HG03103 (cell line): ENCODE results near the gene TCF4.
A peak's percentile ranks its signal among the peaks of the same experiment; 100 is the strongest.

ENCODE experiments used
- ATAC-seq: cut with Tn5 transposase; IDR thresholded peaks from one replicate; pipeline ENCODE4 v1.9.1; 2021; ENCODE audit warnings: low read depth; ENCODE audit not compliant: unreplicated experiment

Gene TCF4

GRCh38 chr18:55419132-55419946 is 168.7 kb downstream of the TCF4 start:
- no peak for ATAC-seq

GRCh38 chr18:55418439-55418838 is 169.6 kb downstream of the TCF4 start:
- ATAC-seq: no peak

DNA sequence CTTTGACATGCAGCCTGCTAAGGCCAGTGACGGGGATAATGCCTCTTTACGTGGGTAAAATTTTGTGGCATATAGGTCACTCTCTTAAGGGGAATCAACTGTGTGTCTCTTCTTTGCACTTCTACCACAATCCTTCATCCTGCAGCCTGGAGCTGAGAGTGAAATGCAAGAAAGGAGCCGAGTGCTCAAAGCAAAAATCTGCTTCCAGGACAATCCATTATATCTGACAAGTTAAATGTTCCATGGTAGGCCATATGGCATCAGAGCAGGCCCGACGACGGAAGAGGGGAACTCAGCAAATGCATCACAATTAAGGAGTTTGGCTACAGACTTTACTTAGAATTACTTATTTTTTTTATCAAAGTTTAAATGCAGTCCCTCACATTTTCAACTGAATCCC is 171.2 kb downstream of the TCF4 start:
- ATAC-seq: no peak

DNA sequence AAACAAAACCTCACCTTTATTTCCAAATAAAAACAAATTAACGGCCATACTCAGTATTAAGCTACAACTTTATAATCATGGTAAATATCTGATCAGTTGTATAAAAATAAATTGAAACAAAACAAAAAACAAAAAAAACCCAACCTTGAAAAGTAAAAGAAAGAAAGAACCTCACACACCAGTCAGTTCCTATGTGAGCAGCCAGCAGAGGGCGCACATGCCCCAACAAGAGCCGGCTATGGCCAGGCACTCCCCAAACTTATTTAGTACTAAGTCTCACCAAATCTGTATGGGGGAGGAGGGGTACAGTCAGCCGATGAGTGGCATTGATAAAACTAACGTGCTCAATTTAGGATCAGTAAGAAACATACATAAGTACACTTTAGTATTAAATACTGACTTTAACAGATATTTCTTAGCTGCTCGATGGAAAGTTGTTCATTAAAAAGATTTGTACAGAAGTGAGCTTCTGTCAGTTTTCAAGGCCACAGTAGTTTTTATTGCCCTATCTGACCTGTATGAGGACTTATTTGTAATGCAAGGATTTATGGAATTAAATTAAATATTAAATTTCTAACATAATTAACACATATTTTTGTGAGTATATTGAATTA is 172.6 kb downstream of the TCF4 start:
- peak; percentile 92 for ATAC-seq

GRCh38 chr18:55414475-55414874 is 173.5 kb downstream of the TCF4 start:
- ATAC-seq: no peak

DNA sequence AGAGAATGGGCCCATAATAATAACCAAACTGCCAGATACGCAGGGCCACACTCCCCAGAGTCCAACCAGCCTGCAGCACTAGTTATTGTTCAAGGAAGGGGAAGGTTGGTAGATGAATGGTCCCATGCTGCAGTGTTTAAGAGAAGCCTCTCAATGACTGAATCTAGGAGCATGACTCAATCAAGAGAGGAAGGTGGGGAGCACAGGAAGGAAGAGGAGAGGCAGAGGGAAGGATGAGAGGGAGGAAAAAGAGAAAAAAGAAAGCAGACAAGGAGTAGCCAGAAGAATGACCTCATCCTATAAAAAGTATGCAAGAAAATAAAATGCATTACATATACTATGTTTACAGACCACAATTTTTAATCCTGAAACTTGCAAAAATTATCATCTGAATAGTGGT is 174.5 kb downstream of the TCF4 start:
- ATAC-seq: no peak

DNA sequence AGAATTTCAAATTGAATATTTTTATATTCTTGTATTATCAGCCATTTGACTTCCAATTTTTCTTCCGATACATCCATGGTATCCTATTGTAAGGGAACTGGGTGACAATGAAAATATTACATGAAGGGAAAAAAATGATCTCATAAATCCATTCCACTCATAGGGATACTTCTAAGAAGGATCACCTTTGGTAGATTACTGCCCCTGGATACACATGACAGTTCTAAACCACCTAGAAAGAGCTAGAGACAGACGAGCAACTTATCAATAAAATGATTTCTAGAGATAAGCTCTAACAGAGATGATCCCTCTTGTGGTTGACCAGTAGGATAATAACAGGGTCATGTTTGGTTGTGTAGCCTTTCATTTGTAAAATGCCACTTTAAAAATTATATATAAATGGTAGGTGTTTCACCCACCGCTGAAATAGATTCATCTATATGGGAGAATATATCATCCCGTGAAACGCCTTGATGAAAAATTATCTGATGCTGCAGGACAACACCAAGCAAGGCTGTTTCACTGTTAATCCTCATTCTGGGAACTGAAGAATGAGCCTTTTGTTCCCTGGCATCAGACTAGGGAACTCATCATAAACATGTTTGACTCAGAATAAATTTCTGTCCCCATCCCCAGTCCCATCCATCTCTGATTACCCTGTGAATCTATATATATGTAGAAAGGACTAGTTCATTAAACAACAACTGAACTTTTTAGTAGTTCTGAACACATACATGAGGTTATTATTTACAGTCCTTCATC is 180.0 kb downstream of the TCF4 start:
- ATAC-seq: no peak

- ATAC-seq: no peak
Observed at GRCh38 chr18:55407191-55407590, 180.8 kb downstream of the TCF4 start.

DNA sequence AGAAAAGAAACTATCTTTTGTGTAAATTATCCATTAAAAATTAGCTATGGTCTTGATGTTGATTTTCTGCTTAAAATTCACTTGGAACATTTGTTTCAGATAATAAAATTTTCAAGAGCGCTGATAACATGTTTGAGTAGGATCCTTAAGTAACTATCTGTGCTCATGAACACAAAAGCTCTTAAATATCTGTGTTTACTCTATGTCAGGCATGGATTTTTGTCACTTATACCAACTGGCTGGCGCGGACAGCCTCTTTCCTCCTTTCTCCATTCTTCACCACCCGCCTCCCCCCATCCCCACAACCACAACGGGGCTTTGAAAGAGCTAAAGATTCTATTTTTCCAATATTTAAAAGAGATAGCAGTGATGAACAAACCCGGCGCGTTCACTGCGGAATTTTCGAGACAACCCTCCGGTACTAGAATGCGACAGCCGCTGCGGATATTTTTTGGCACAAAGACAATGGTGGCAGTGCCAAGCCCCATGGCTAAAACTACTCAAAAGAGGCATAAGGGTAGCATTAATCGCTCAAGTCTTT is 181.5 kb downstream of the TCF4 start:
- ATAC-seq: no peak

- ATAC-seq: no peak
Observed at GRCh38 chr18:55405893-55406406, 182.0 kb downstream of the TCF4 start.

- no peak for ATAC-seq
Observed at GRCh38 chr18:55405475-55405874, 182.5 kb downstream of the TCF4 start.

DNA sequence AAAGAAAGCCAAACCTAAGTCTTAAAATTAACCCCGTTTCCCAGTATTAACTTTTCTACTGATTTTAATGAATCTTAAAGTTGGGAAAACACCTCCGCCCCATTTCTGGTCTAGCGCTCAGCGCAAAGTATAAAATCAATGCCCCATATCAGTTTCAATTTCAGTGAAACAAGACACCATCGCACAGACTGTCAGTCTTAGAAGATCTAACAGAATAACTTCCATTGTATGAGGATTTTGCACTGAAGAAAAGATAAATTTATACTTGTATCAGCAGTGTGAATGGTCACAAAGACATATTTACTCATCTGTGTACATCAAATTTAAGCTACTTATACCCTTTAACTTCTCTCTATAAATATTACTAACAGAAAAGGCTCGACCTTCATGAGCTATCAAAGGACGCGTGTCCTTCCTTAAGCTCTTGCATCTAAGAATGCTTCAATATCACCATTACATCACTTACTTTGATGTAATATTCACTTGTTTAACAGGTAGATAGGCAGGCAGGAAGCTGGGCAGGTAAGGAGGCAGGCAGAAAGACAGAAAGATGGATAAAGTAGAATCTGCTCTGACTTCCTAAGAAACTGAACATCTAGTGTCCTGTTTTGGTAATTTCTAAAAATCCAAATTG is 183.0 kb downstream of the TCF4 start:
- ATAC-seq: no peak

DNA sequence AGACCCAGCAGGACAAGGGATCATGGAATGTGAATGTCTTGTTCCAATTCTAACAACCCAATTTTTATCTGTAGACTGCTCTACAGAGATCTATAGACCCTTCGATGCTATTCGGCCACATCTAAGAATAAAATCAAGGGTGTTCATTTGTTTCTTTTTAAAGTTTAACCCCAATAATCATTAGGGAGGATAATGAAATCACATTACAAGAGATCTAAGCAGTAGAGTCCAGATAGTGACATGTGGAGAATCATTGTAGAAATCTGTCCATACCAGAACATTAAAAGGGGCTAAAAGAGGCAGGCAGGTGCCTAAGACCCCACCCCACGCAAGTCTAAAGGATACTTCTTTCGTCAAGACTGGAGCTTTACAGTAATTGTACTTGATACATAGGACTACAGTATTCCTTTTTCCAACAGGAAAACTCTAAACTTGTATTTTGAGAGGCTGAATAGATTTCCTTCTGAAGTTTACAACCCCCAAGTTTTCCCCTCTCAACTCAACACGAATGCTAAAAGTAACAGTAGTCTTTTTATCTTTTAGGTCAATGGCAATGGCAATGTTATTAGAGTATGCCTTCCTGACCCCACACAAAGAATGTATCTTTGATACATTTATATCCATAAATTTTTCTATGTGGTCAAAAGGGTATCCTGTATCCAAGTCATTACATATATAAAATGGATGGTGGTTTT is 183.7 kb downstream of the TCF4 start:
- no peak for ATAC-seq

- no peak for ATAC-seq
Observed at GRCh38 chr18:55403421-55403949, 184.5 kb downstream of the TCF4 start.

DNA sequence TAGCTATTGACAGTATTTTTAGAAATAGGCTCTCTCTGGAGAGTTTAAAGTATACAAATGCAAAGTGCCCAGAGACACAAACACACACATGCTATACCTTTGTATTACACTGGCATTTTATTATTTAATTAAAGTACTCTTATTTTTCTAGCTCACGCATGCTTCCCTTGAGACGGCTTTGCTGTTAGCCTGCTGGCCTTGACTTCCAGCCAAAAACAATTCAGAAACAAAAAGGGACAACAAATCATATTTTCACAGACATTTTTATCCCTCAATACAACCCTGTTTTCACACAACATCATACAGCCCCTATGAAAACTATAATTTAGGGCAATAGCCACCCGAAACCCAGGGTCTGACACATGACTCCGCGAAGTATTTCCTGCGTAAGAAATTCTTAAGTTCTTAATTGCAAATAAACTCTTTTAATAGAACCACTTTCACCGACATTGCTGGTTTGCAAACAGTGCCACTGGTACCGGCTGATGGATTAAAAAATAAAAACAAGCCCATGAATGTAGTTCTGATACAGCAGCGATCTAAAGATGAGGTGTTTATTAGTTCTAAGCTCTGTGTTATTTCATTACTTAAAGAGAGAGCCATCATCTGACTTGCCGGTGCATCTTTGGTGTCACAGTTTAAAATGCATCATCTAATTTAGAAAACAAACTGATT is 185.1 kb downstream of the TCF4 start:
- ATAC-seq: no peak

DNA sequence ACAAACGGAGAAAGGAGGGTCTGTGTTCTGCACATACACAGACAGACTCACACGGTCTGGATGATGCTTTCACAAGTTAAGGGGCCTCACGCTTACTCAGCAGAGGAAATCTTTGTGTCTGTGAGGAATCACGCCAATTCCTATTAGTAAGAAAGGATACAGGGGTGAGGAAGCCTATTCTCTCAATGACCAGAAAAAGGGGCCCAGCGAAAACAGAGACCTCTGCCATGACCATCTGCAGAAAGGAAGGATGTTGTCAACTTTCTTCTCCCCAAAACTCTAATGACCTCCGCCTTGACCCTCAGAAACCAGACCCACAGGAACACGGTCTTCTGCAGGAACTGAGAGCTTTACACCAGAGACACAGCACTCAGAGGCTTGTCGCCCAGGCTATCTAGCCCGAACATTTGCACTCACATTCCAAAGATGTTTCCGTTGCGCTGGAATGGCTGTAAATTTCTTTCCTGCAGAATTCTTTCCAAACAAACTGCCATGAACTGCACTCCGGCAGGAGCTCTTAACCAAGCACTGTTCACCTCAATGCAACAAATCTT is 186.3 kb downstream of the TCF4 start:
- no peak for ATAC-seq

- no peak for ATAC-seq
Observed at GRCh38 chr18:55400590-55401541, 187.1 kb downstream of the TCF4 start.

DNA sequence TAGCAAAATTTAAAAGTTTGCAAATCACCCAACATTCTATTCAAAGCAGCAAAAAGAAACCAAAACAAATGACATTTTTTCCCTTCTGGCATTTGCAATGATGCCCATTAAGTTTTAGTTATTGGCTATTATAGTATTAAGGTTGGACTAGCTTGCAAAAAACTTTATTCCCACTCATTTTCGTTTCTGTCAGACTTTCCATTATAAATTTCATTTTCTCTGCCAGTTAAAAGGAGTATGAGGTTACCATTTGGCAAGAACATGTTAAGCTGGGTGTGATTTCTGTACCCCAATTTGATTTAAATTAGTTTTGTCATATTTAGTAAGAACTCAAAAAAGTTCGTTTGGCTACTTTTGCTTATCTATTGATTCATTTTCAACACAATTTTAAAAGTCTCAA is 187.9 kb downstream of the TCF4 start:
- ATAC-seq: no peak
